Diencephalon (tissue), 1 donor: ENCODE data around the gene RAC3. TPM values are rescaled to one million over a fixed set of nuclear protein-coding genes. Genes with fewer than 3 reads are reported as not detected.

Experiments used
- total RNA-seq: library from RNA; depleted of rRNA; stranded (reverse); fragments of >200 nt; gene quantifications from one replicate; pipeline ENCODE4 v1.2.3, GENCODE V29; 2014

Gene RAC3
- 122 TPM for total RNA-seq

GRCh38 chr17:82031303-82031884 lies at the start of gene RAC3:
RAC3 (plus strand) TSS chr17:82031678; CDS start chr17:82031762, 84 bp downstream.

DNA sequence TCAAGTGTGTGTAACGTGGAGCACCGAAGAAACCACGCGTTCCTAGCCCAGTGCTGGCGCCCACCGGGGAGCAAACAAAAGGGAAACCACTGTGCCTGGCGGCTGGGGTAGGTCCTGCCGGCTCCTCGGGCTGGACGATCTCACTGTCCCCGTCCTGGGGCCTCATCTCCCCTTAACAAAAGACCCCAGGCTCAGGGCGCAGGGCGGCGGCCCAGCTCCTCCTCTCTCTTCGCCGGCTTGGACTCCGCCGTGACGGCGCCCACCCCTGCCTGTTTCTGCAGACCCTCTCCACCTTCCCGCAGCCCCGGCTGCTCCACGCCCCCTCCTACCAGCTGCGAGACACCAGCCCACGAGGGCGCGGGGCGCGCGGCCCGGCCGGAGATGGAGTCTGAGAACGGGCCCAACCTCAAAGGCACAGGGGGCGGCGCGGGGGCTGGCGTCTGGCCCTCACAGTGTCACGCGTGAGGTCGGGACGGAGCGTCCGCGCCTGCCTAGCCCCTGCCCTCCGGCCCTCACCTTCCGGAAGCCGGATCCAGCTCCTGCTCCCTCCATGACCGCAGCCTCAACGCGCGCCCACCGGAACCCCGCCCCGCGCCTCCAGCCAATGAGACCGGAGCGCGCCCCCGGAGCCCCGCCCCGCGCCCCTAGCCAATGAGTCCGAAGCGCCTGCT lies 9.0 kb upstream of the RAC3 start, which contains the start of gene CENPX:
Gene CENPX (minus strand): TSS at position 569 of the 671 bp plus-strand sequence. CDS start 17 bp downstream, at position 552.

GRCh38 chr17:82022981-82023446 lies 8.5 kb upstream of the RAC3 start, which contains the start of gene LRRC45:
LRRC45 (plus strand) TSS chr17:82023305; CDS start chr17:82023644, 339 bp downstream.

GRCh38 chr17:82037092-82037888 lies 5.8 kb downstream of the RAC3 start, which contains the start of gene DCXR:
DCXR (minus strand) TSS chr17:82037697; CDS start chr17:82037682, 15 bp downstream.

DNA sequence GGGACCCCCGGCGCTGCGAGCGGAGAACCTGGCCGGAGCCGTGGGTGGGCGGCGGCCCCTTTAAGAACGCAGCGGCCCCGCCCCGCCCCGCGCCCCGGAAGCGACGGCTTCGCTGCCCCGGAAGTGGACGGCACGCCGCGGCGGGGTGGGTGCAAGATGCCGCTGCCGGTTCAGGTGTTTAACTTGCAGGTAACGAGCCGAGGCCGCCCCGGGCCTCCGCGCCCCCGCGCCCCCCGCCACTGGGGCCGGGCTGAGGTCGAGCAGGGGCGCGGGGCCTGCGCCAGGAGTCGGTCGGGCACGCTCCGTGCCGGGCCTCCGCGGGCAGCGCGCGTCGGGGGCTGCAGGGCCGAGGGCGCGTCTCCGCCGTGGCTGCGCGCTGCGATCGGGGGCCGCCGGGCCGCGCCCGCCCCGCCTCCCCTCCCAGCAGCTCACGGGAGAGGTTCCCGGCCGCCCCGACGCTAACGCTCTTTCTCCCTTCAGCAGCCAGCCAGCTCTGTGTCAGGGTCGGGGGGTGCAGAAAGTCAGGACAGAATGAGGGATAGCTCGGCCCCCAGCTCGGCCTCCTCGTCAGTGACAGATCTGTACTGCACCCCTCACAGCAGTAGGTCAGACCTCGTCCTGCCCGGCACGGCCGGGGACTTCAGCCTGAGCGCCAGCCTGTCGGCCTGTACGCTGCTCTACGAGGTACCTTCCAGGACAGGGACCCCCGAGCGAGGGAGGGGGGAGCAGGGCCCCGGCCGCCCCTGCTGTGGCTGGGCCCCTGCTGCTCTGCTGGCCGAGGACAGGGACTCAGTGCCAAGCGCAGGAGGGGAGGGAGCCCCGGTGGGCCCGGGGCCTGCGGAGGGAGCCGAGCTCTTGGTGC lies 20.5 kb downstream of the RAC3 start, which contains the start of the genes GPS1 and RFNG:
Gene GPS1 (plus strand): TSS at position 123 of the 862 bp plus-strand sequence. CDS start 34 bp downstream, at position 157.
Gene RFNG (minus strand): TSS at position 36 of the 862 bp plus-strand sequence. CDS start 45 bp downstream, outside the sequence.

GRCh38 chr17:82065638-82066303 lies 34.3 kb downstream of the RAC3 start, which contains the start of gene DUS1L:
DUS1L (minus strand) TSS chr17:82065804; CDS start chr17:82065059, 745 bp downstream.

Other genes starting within 250 kb of the RAC3 start
- gene GCGR, start 227.5 kb upstream of the RAC3 start, total RNA-seq = not detected
- 88.1 TPM for gene MCRIP1, start 198.4 kb upstream of the RAC3 start, total RNA-seq
- gene PPP1R27, start 196.6 kb upstream of the RAC3 start, total RNA-seq = not detected
- 90.9 TPM for gene P4HB, start 171.1 kb upstream of the RAC3 start, total RNA-seq
- 33.2 TPM for gene ARHGDIA, start 160.3 kb upstream of the RAC3 start, total RNA-seq
- gene ALYREF, start 140.1 kb upstream of the RAC3 start, total RNA-seq = 80.3 TPM
- gene ANAPC11, start 140.0 kb upstream of the RAC3 start, total RNA-seq = 69.2 TPM
- gene NPB, start 129.4 kb upstream of the RAC3 start, total RNA-seq = 4.2 TPM
- gene PCYT2, start 120.3 kb upstream of the RAC3 start, total RNA-seq = 28.8 TPM
- 9.0 TPM for gene SIRT7, start 113.5 kb upstream of the RAC3 start, total RNA-seq
- 18.5 TPM for gene MAFG, start 103.9 kb upstream of the RAC3 start, total RNA-seq
- gene PYCR1, start 94.4 kb upstream of the RAC3 start, total RNA-seq = 27.5 TPM
- gene MYADML2, start 84.4 kb upstream of the RAC3 start, total RNA-seq = 1.8 TPM
- gene NOTUM, start 70.5 kb upstream of the RAC3 start, total RNA-seq = 0.69 TPM
- gene ASPSCR1, start 54.0 kb upstream of the RAC3 start, total RNA-seq = 22.6 TPM
- 29.8 TPM for gene CENPX, start 8.8 kb upstream of the RAC3 start, total RNA-seq
- gene LRRC45, start 8.4 kb upstream of the RAC3 start, total RNA-seq = 11.3 TPM
- gene DCXR, start 6.0 kb downstream of the RAC3 start, total RNA-seq = 33.7 TPM
- gene RFNG, start 20.1 kb downstream of the RAC3 start, total RNA-seq = 20.1 TPM
- 84.0 TPM for gene GPS1, start 20.2 kb downstream of the RAC3 start, total RNA-seq
- 20.1 TPM for gene DUS1L, start 34.1 kb downstream of the RAC3 start, total RNA-seq
- 119 TPM for gene FASN, start 66.6 kb downstream of the RAC3 start, total RNA-seq
- gene CCDC57, start 181.2 kb downstream of the RAC3 start, total RNA-seq = 28.4 TPM
- gene SLC16A3, start 197.4 kb downstream of the RAC3 start, total RNA-seq = 6.5 TPM
- 48.7 TPM for gene CSNK1D, start 242.0 kb downstream of the RAC3 start, total RNA-seq